Measurements from ENCODE around the gene MDH2.

GRCh38 chr7:76003351-76003750 lies 44.6 kb upstream of the MDH2 start:
- TF ChIP-seq, protein P1, sequence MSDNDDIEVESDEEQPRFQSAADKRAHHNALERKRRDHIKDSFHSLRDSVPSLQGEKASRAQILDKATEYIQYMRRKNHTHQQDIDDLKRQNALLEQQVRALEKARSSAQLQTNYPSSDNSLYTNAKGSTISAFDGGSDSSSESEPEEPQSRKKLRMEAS (IDR thresholded peaks at IDR 0.05) = no peak
- TF ChIP-seq REST (IDR thresholded peaks at IDR 0.05; ENCODE audit: low read depth) (no peak), NFIC (IDR thresholded peaks at IDR 0.05) (no peak), YY1 (IDR thresholded peaks at IDR 0.05; ENCODE audit: low read depth) (no peak), CEBPB (IDR thresholded peaks at IDR 0.05) (no peak), EP300 (IDR thresholded peaks at IDR 0.05; ENCODE audit: borderline replicate concordance) (no peak), RAD21 (IDR thresholded peaks at IDR 0.05; ENCODE audit: low read depth) (no peak), ZBTB7A (IDR thresholded peaks at IDR 0.05; ENCODE audit: low read depth) (no peak), TEAD4 (IDR thresholded peaks at IDR 0.05) (no peak), TCF12 (IDR thresholded peaks at IDR 0.05; ENCODE audit: low read depth) (no peak)
